ENCODE results near the gene FAU. TPM values are rescaled to one million over a fixed set of nuclear protein-coding genes. Genes with fewer than 3 reads are reported as not detected.

The FAU gene
- total RNA-seq, 1 donor from 2014 or later: 439 TPM

GRCh38 chr11:65078151-65078550 is 43.8 kb downstream of the FAU start:
- peak; percentile 37 for DNase-seq (ENCODE audit: low read depth)
- H3K27me3 ChIP-seq (ENCODE audit: control insufficient read depth, insufficient read depth, low read length): no peaks in the 10 kb centered on the region
- H3K4me3 ChIP-seq (ENCODE audit: low read depth, low read length): no peak overlapping the region
- FAIRE-seq: no peak
- H3K36me3 ChIP-seq (ENCODE audit: control insufficient read depth, insufficient read depth, low read length): peaks cover 2% of the 10 kb centered on the region
- TF ChIP-seq, protein P1, sequence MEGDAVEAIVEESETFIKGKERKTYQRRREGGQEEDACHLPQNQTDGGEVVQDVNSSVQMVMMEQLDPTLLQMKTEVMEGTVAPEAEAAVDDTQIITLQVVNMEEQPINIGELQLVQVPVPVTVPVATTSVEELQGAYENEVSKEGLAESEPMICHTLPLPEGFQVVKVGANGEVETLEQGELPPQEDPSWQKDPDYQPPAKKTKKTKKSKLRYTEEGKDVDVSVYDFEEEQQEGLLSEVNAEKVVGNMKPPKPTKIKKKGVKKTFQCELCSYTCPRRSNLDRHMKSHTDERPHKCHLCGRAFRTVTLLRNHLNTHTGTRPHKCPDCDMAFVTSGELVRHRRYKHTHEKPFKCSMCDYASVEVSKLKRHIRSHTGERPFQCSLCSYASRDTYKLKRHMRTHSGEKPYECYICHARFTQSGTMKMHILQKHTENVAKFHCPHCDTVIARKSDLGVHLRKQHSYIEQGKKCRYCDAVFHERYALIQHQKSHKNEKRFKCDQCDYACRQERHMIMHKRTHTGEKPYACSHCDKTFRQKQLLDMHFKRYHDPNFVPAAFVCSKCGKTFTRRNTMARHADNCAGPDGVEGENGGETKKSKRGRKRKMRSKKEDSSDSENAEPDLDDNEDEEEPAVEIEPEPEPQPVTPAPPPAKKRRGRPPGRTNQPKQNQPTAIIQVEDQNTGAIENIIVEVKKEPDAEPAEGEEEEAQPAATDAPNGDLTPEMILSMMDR (IDR thresholded peaks at IDR 0.05; ENCODE audit: insufficient read depth, low read length, severe bottlenecking): peak; percentile 88

GRCh38 chr11:65077451-65077850 is 44.5 kb downstream of the FAU start:
- FAIRE-seq (no peak), DNase-seq (ENCODE audit: low read depth) (no peak)
- TF ChIP-seq, protein P1 (IDR thresholded peaks at IDR 0.05; ENCODE audit: insufficient read depth, low read length, severe bottlenecking): no peak
- Histone ChIP-seq H3K27me3 (ENCODE audit: control insufficient read depth, insufficient read depth, low read length) (no peaks in the 10 kb centered on the region), H3K36me3 (ENCODE audit: control insufficient read depth, insufficient read depth, low read length) (peaks cover 2% of the 10 kb centered on the region), H3K4me3 (ENCODE audit: low read depth, low read length) (no peak overlapping the region)

- FAIRE-seq (no peak), DNase-seq (ENCODE audit: low read depth) (no peak)
- TF ChIP-seq, protein P1 (IDR thresholded peaks at IDR 0.05; ENCODE audit: insufficient read depth, low read length, severe bottlenecking): no peak
Measured at GRCh38 chr11:65072631-65072966, 49.3 kb downstream of the FAU start.

DNA sequence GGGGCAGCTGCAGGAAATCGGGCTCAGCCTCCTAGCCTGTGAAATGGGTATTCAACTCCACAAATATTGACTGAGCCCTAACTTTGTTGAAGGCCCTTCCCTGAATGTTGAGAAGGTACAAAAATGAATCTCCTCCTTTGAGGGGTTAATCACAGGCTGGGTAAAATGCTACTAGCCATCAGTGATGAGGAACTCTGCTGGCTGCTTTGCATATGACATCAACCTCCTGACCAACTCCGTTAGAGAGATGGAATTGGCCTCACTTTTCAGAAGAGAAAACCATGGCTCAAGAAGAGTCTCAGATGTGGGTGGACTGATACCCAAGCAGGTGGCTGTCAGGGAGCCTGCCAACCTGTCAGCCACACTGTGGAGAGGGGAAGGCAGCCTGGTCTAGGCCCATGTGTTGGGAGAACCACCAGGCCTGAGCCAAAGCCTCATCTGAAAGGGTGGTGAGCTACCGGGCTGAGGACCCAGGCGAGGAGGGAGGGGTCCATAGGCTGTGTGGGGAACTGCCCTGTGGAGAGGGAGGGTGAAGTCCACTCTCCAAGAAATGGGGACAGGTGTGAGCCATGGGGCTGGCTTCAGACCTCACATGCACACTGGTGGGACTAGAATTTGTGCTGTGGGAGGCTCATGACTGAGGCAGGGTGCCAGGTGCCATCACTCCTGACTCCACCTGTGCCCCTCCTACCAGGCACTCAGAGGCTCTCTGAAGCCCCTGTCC is 49.9 kb downstream of the FAU start:
- no peak overlapping the region for H3K4me3 ChIP-seq (ENCODE audit: low read depth, low read length)
- no peaks in the 10 kb centered on the region for H3K27me3 ChIP-seq (ENCODE audit: control insufficient read depth, insufficient read depth, low read length)
- TF ChIP-seq, protein P1 (IDR thresholded peaks at IDR 0.05; ENCODE audit: insufficient read depth, low read length, severe bottlenecking): no peak
- H3K36me3 ChIP-seq (ENCODE audit: control insufficient read depth, insufficient read depth, low read length): no peaks in the 10 kb centered on the region
- DNase-seq (ENCODE audit: low read depth) (no peak), FAIRE-seq (no peak)

More at GRCh38 chr11:65072631-65072966, 49.3 kb downstream of the FAU start:
- H3K27me3 ChIP-seq (ENCODE audit: control insufficient read depth, insufficient read depth, low read length): no peaks in the 10 kb centered on the region
- H3K36me3 ChIP-seq (ENCODE audit: control insufficient read depth, insufficient read depth, low read length): no peaks in the 10 kb centered on the region
- no peak overlapping the region for H3K4me3 ChIP-seq (ENCODE audit: low read depth, low read length)

Other genes starting within 250 kb of the FAU start
- 32.9 and 40.7 TPM in 2 replicates for gene EHD1, start 243.5 kb downstream of the FAU start, total RNA-seq
- 6.1 and 7.8 TPM in 2 replicates for gene ATG2A, start 204.9 kb downstream of the FAU start, total RNA-seq
- 8.2 and 14.3 TPM in 2 replicates for gene PPP2R5B, start 197.4 kb downstream of the FAU start, total RNA-seq
- gene GPHA2, start 186.2 kb downstream of the FAU start, total RNA-seq: not detected in 2 replicates
- gene MAJIN, start 150.0 kb downstream of the FAU start, total RNA-seq: not detected in 2 replicates
- gene BATF2, start 125.2 kb downstream of the FAU start, total RNA-seq: under 0.01 and 0.26 TPM in 2 replicates
- 71.0 and 76.1 TPM in 2 replicates for gene ARL2, start 108.0 kb downstream of the FAU start, total RNA-seq
- gene SNX15, start 94.7 kb downstream of the FAU start, total RNA-seq: 15.5 and 18.1 TPM in 2 replicates
- 10.4 and 15.5 TPM in 2 replicates for gene SAC3D1, start 80.9 kb downstream of the FAU start, total RNA-seq
- gene NAALADL1, start 63.6 kb downstream of the FAU start, total RNA-seq: 16.6 and 22.7 TPM in 2 replicates
- 0.26 and 0.53 TPM in 2 replicates for gene CDCA5, start 38.1 kb downstream of the FAU start, total RNA-seq
- 34.2 and 52.4 TPM in 2 replicates for gene ZFPL1, start 37.9 kb downstream of the FAU start, total RNA-seq
- 157 and 203 TPM in 2 replicates for gene VPS51, start 25.9 kb downstream of the FAU start, total RNA-seq
- 15.0 and 49.8 TPM in 2 replicates for gene TM7SF2, start 10.3 kb downstream of the FAU start, total RNA-seq
- 11.0 and 11.1 TPM in 2 replicates for gene ZNHIT2, start 4.4 kb downstream of the FAU start, total RNA-seq
- 36.2 and 42.1 TPM in 2 replicates for gene MRPL49, start 187 bp upstream of the FAU start, total RNA-seq
- gene SYVN1, start 12.4 kb upstream of the FAU start, total RNA-seq: 11.6 and 19.7 TPM in 2 replicates
- gene SPDYC, start 48.1 kb upstream of the FAU start, total RNA-seq: not detected in 2 replicates
- 136 and 165 TPM in 2 replicates for gene CAPN1, start 59.8 kb upstream of the FAU start, total RNA-seq
- 1.3 and 1.6 TPM in 2 replicates for gene POLA2, start 139.8 kb upstream of the FAU start, total RNA-seq
- gene CDC42EP2, start 192.7 kb upstream of the FAU start, total RNA-seq: 1.9 and 2.4 TPM in 2 replicates
- 16.8 and 18.2 TPM in 2 replicates for gene DPF2, start 211.7 kb upstream of the FAU start, total RNA-seq
- 0.26 TPM in 2 replicates for gene TIGD3, start 232.6 kb upstream of the FAU start, total RNA-seq

Data from bronchial epithelial cell (primary cell).